Stimulated activated CD4-positive, alpha-beta T cell treated with anti-CD3 and anti-CD28 coated beads, Interleukin-2, amount 100 ng/mL, for 24 hours (primary cell): ENCODE results near the gene ADCK2.
"Not testable (repeated sequence)": the region's sequence is repeated elsewhere in the genome, so short reads cannot be mapped to it uniquely, and the experiment has no call there.

Experiments
- DNase-seq, 2 donors: peaks; one replicate each; pipeline ENCODE4 v3.0.0-alpha.2; 2020

The ADCK2 gene

DNA sequence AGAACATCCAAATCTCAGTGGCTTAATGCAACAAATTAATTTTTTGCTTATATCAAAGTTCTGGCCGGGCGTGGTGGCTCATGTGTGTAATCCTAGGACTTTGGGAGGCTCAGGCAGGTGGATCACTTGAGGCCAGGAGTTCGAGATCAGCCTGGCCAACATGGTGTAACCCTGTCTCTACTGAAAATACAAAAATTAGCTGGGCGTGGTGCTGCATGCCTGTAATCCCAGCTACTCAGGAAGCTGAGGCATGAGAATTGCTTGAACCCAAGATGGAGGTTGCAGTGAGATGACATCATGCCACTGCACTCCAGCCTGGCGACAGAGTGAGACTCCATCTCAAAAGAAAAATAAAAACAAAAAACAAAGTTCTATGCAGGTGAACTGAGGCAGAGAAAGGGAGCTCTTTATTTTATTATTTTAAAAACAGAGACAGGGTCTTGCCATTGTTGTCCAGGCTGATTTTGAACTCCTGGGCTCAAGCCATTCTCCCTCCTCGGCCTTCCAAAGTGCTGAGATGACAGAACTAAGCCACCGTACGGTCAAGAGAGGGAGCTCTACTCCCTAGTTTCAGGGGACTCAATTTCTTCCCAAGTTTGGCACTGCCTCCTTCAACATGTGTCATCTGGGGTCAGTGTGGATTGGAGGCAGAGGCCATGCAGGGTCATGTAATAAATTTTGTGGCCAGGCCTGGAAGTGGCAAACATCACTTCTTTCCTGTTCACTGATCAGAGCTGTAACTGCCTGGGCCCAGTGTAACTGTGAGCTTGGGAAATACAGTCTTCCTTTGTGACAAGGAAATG lies 2.4 kb downstream of the ADCK2 start:
- DNase-seq: no peak

DNA sequence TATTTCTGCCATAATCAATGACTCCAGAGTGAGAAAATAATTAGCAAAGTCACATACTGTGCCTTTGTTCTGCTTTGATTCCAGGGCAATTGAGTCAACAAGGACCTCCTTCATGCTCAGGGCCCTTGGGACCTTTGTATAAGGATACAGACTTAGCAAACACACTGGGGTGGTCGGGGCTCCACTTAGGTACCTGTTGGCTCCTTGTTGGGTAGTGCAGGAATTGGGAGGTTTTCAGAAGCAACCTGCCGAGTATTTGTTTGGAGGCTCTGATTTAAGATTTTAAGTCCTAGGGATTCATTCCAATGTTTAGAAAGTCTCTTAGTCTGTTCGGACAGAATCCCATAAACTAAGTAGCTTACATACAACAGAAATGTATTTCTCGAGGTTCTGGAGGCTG lies 3.0 kb downstream of the ADCK2 start:
- no peak for DNase-seq

DNA sequence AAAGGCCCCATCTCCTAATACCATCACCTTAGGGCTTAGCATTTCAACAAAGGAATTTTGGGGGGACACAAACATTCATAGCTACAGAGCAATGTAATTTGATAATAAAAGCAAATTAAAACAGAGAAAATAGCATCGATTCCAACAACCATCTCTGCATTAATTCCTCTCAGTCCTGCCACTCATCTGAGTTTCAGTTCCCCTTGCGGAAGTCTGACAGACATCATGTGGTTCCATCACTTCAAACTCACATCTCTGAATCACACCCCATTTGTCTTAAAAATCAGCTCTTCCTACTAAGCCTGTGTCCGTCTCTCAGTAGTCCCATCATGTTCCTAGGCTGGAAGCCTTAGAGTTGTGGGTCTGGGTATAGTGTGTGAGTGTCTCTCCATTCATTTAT lies 3.6 kb downstream of the ADCK2 start:
- no peak for DNase-seq

DNA sequence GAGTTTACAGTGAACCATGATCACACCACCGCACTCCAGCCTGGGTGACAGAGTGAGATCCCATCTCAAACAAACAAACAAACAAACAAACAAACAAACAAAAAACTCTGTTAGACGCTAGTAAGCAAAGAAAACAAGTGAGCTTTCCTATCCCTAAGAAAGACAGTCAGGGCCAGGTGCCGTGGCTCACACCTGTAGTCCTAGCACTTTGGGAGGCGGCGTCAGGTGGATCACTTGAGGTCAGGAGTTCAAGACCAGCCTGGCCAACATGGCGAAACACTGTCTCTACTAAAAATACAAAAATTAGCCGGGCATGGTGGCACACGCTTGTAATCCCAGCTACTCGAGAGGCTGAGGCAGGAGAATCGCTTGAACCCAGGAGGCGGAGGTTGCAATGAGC lies 4.2 kb downstream of the ADCK2 start:
- not testable (repeated sequence) for DNase-seq

DNA sequence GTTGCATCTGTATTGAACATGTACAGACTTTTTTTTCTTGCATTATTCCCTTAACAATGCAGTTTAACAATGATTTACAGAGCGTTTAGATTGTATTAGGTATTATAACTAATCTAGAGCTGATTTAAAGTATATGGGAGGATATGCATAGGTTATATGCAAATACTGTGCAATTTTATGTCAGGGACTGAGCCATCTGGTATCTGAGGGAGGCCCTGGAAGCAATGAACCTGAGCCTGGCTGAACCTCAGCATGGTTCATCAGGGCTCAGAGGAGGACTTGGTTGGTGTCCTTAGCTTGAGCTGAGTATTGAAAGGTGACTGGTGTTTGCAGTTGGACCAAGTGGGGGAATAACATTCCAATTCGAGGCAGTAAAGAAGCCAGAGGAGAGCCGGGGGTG lies 4.8 kb downstream of the ADCK2 start:
- no peak for DNase-seq

DNA sequence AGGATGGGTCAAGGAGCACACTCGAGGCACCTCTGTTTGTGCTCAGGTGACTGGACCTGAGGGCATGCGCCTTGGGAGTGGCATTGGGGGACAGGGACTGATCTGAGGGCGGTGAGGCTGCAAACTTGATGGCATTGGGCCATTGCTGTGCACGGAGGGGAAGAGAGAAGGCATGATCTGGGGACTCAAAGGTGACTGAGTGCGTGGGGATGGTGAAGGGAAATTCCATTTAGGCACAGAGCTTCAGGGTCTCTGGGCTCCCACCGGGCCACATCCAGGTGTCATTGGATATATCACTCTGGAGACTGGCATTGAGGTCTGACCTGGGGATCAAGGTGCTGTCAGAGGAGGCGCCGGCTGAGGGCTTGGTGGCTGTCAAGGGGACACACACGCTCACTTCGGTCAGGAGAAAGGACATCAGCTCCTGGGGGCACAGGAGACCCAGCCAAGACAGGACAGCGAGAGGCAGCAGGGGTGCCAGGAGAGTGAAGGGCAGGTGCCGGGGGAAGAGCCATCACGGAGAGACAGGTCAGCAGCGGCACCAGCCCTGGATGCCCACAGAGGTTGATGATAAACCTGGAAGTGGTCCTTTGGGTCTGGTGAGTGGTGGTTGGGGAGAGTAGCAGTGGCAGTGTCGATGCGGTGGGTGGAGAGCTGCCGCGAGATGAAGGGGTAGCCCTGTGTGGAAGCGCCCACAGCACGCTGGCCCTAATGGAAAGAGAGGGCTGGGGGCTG lies 5.5 kb downstream of the ADCK2 start:
- DNase-seq: no peak

DNA sequence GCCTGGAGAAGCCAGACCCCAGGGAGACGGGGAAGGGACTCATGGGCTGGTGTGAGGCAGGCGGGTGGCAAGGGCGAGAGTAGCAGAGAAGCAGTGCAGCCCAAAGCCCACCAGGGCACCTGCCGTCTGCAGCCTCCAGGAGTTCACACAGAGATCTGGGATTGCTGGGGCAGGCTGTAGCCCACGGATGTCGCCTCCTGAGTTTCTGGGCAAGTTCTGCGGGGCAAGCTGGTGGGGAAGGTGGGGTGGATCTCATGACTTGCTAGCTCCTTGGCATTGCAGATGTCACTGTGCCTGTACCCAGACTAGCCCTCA lies 6.0 kb downstream of the ADCK2 start:
- no peak for DNase-seq

DNA sequence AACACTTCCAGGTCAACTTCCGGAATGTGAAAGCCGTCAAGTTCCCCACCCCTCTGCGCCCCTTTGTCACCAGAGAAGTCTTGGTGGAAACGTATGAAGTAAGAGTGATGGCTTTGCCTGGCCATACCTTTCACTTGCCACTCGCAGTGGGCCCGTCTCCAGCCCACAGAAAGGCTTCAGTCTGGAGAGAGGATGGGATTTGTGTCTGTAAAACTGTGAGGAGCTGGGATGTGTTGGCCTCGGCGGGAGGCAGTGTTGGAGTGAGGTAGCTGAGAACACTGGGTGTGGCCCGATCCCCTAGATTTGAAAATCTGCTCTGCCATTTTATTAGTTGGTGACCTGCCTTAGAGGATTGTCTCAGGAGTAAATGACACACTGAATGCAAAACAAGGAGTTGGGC lies 6.4 kb downstream of the ADCK2 start:
- no peak for DNase-seq

DNA sequence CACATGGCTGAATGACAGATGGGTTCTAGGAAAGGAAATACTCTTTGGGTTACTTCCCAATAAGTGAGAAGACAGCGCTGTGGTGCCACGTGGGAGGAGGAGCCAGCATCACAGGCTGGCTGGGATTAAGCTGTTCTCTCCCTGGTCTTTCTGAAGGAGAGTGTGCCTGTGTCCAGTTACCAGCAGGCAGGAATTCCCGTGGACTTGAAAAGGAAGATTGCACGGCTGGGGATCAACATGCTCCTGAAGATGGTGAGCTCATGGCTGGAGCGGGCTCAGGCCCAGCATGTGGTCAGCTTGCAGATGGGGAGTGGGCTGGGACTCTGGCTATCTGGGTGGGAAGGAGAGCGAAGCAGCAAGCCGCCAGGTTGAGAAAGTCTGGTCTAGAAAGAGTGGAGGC lies 8.1 kb downstream of the ADCK2 start:
- DNase-seq: no peak

DNA sequence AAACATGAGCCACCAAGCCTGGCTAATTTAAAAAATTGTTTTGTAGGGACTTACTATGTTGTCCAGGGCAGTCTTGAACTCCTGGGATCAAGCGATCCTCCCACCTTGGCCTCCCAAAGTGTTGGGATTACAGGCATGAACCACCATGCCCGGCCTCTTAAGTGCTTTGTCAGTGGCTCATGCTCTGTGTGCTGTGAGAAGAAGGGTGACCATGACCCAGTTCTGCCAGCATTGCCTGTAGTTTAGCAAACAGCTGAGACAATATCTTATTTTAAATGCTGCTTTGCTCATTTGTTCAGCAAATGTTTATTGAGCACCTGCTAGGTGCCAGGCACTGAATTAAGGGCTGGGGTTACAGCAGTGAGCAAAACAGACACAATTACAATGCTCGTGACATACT lies 9.0 kb downstream of the ADCK2 start:
- no peak for DNase-seq

DNA sequence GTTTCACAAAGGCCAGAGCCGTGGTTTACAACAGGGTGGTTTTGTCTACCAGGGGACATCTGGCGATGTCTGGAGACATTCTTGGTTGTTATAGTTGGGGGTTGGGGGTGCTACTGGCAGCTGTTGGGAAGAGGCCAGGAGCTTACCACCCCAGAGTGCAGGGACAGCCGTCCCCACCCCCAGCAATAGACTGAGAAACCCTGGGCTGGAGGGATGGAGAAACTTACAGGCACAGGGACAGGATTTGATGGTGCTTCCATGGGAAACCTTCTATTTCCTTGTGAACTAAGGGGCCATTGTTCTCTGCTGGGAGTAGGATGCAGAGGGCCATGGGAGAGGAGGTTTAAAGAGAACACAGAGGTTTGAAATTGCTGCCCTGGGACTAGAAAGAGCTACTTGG lies 10.9 kb downstream of the ADCK2 start:
- DNase-seq: no peak

DNA sequence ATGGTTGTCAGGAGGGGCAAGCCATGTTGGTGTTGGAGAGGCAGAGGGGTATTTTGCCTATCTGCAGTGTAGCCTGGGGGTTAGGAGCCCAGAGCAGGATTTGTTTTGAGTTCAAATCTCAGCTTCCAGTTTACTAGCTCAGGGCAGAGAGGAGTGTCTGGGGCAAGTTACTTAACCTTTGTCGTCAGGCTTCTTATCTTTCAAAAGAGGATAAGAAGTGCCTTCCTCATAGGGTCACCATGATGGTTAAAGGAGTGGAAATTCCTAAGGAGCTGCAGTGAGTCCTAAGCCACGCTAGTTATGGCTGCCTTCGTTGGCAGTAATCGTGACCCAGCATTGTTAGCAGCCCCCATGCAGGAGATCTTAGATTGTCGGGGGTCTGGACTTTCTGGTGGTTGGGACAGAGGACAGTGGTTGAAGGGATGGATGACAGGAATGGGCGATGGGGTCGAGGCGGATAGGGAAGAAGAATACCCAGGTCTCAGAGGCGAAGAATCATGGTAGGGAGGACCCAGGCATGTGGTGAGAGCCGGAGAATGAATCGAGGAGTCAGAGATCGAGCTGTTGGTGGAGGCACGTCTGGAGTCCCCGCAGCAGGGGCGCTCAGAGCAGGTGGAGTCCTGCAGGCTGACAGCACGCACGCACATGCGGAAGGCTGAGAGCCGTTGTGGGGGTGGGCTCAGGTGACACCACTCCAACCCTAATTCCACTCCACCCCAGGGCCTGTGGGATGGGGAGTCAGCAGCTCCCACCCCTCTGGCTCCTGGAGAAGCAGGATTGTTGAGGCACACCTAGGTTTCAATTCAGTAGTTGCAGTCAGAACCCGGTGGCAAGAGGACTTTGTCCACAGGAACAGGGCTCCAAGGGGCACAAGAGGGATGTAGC lies 11.6 kb downstream of the ADCK2 start:
- DNase-seq: no peak

DNA sequence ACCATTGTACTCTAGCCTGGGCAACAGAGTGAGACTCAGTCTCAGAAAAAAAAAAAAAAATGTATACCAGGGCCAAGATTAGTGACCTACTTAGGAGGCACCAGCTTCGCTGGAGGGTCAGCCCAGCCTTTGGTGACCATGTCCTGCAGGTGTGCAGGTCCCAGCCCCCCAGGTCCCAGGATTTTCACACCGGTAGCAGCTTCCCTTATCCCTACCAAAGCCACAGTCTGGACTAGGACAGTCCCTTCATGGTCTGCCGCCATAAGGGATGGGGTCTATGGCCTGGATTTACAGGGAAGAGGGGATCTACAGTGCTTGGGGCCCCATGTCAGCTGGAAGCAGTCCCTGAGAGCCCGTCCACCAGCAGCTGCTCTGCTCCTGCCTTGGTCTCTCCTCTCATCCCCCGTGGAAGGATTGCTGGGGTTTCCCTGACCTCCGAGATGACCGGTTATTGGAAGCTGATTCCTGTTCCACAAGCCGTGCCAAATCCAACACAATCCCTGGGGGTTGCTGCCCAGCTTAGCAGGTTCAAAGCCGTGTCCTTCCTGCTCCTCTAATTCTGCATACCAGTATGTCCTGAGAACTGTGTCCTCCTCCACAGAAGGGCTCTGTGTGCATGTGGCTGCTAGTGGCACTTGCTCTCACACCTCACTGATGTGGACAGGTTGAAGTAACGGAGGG lies 12.8 kb downstream of the ADCK2 start:
- DNase-seq: no peak

DNA sequence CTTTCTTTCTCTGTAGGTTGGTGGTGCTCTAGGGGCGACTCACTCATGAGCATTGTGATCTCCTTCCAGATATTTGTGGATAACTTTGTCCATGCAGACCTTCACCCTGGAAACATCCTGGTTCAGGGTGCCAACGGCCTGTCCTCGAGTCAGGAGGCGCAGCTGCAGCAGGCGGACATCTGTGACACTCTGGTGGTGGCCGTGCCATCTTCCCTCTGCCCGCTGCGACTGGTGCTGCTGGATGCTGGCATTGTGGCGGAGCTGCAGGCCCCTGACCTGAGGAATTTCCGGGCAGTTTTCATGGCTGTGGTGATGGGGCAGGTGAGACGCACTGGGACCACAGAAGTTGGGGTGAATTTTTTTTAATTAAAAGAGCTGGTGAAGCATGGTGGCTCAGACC lies 14.2 kb downstream of the ADCK2 start:
- DNase-seq: no peak

DNA sequence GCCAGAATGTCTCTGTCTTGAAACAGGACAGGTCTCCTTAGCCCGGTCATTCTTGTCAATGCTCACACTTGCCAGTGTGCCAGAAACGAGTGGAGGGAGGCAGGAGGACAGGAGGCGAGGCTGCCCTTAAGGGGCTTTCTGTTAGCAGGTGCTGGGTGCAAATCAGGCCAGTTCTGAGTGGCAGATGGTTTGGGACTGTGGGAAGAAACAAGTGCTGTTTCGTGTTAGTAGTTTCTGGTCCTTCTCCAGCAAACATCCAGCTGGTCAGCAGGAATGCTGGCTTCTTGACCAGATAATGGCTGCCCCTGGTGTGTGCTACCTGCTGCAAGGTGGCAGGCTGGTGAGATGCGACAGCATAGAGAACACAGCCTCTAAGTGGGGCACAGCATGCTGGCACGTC lies 15.6 kb downstream of the ADCK2 start:
- DNase-seq: no peak

DNA sequence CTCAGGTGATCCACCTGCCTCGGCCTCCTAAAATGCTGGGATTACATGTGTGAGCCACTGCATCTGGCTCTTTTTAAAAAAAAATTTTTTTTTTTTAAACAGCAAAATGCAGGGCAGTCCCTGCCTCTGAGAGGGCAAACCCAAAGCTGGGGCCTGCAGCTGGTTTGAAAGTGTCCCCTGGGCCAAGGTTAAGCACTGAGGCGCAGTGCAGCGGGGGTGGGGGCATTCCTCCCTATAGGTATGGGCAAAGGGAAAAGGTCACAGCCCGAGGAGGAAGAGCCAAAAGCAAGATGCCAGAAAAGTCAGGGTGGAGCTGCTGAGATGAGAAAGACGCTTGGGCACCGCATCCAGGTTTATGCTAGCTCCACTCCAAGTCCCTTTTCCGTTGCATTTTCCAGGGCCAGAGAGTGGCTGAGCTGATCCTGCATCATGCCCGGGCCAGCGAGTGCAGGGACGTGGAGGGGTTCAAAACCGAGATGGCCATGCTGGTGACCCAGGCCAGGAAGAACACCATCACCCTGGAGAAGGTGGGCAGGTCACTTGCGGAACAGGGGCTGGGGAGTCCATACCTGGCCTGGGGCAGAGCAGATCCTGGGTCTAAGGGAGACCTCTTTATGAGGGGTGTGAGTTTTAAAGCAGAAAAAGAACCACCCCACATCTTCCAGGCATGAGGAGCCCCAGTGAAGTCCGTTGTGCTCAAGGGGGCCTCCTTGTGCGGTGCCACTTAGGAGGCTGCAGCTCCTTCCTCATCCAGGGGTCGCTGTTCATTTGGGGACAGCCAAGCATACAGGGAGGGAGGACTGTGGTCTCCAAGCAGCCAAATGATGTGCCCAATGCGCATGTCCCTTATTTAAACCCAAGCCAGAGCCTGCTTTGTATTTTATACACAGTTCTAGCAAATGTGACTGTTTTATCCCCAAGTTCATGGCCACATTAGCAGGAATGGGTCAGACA lies 16.7 kb downstream of the ADCK2 start:
- no peak for DNase-seq

DNA sequence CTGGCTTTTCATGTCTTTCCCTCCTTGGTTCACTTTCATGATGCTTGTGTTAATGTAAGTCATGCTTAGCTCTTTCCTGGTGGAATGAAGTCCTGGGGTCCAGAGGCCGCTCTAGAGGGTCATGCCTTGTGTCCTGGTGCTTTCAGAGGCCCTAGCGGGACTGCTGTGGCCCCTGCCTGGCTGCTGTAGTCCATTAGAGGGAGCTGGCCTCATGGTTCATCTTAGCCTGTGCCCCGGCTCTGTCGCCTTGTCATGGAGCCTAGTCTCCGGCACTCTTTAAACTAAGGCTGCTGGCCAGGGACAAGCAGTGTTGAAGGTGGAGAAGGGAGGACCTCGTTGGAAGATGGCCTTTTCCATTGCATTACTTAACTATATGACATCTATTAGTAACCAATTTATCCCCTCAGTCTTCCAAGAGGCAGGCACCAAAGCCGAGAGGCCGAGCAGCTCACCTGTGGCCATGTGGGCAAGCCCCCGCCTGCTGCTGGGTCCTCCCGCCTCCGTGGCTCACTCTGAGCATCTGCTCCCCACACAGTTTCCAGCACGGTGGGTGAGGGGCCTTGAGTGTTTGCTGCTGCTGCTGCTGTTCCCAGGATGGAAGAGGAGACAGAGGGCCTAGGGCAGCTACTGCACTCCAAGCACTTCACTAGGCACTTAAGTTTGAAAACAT lies 18.8 kb downstream of the ADCK2 start:
- DNase-seq: no peak

DNA sequence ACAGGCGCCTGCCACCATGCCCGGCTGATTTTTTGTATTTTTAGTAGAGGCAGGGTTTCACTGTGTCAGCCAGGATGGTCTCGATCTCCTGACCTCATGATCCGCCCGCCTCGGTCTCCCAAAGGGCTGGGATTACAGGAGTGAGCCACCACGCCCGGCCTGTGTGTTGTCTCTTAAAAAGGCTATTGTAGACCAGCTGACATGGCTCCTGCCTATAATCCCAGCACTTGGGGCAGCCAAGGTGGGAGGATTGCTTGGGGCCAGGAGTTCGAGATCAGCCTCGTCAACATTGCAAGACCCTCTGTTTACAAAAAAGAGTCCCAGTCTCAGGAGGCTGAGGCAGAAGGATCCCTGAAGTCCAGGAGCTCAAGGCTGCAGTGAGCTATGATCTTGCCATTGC lies 21.1 kb downstream of the ADCK2 start:
- DNase-seq: not testable (repeated sequence)

DNA sequence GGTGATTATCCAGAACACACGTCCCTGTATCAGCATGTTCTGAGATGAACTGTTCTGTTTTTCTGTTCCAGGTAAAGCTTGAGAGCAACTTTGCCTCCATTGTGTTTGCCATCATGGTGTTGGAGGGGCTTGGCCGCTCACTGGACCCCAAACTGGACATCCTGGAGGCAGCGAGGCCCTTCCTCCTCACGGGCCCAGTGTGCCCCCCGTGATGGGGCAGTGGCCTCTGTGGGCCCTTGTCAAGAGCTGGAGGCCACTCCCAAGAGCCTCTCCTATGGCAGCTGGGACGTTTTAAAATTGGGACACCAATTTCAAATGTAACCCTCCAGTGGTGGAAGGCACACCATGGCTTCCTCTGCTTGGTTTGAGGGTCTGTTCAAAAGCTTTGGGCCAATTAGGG lies 21.8 kb downstream of the ADCK2 start:
- DNase-seq: no peak

DNA sequence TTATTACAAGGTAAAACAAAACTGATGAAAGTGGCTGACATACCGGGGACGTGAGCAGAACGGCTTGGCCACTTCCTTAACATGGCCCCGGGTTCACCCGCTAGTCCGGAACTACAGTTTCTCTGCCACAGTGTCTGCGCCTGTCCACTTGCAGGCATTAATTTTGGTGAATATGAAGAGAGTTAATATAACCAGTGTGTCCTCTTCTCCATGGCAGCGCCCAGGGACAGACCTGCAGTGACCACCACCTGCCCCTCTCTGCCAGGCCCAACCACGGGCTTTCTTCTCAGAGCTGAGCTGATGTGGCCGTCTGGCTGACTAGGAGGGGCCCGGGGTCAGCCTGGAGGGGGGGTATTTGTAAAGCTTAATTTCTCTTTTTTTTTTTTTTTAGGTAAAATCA lies 22.6 kb downstream of the ADCK2 start:
- DNase-seq: no peak

DNA sequence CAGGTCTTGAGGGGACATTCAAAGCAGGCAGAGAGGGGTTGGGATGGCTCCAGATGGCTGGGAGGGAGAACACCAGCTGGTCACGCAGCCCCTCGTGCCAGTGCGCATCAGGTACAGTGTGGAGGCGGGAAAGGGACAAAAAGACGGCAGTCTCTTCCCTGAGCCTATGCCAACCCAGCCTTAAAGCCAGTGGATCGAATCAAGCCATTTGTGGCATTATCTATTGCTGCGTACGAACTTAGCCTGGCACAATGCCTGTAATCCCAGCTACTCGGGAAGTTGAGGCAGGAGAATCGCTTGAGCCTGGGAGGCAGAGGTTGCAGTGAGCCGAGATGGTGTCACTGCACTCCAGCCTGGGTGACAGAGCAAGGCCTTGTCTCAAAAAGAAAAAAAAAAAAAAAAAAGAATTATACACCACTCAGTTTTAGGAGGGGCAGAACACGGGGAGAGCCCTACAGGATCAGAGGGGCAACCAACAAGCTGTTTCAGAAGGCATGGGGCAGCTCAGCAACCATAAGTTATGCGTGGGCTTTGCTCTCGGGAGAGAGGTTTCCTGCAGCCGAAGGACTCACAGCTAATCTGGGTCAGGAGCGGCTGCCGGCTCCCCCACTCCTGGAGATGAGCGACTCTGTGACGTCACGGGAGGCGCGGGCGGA lies 23.4 kb downstream of the ADCK2 start:
- peak; percentile 95 to 97 for DNase-seq
